ENCODE data around the gene PEX10.

Gene PEX10

DNA sequence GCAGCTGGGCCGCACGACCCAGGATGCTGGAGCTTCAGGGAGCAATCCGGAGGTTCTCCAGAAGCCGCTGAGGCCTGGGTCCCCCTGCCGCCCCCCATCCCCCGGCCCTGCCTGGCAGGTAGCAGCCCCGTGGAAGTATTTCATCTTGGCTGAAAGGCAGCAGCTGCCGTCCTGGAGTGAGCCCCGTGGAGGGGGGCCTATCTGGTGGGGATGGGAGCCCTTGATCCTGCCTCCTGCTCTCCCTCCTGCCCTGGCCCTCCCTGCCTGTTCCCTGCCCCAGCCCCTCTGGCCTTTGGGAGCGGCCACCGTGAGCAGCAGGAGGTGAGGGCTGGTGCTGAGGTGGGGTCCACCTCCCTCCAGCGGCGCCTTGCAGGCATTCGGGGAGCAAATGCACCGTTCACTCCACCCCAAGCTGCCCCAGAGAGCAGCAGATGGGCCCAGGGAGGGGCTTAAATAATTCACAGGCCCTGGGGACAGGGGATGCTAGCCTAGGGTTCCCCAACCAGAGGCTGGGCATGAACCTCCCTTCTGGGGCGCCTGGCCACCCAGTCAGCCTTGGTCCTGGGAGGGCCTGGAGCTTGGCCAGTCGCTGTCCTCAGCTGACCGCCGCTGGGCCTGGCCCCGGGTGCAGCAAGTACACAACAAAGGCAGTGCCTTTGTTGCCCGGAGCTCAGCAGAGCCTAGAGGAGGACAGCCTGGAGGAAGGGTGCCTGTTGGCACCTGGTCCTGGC is 40.0 kb upstream of the PEX10 start:
- TF ChIP-seq SPI1 (IDR thresholded peaks at IDR 0.05; ENCODE audit: low read depth, low read length), result no peak
- TF ChIP-seq PAX5 (IDR thresholded peaks at IDR 0.05; ENCODE audit: insufficient read depth, low read length, severe bottlenecking), result no peak
- TF ChIP-seq TAF1 (IDR thresholded peaks at IDR 0.05; ENCODE audit: low read depth, low read length), result no peak
- no peak for TF ChIP-seq POU2F2 (IDR thresholded peaks at IDR 0.05; ENCODE audit: low read depth, low read length)
- no peak for TF ChIP-seq POLR2AphosphoS5 (IDR thresholded peaks at IDR 0.05; ENCODE audit: low read depth, low read length)
- FAIRE-seq (no peak), DNase-seq (ENCODE audit: insufficient read length, low spot score) (no peak)

DNA sequence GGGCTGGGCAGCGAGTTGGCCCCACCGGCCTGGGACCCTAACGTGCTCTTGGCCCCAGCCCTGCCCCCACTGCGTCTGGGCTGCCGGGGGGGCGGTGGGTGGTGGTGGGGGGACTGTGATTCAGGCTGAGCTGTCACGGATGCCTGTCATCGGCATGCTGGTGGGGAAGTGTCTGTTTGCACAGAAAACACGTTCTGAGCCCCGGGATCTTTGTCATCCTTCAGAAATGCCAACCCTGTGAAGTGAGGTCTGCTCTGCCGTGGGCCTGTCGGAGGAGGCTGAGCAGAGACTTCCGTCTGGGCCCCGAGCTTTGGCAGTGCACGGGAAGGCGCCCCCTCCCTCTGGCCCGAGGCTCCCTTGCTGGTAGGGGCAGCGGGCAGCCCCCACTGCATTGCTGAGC is 39.4 kb upstream of the PEX10 start:
- no peak for FAIRE-seq
- no peak for DNase-seq (ENCODE audit: insufficient read length, low spot score)
- TF ChIP-seq TAF1 (IDR thresholded peaks at IDR 0.05; ENCODE audit: low read depth, low read length) (no peak), POLR2AphosphoS5 (IDR thresholded peaks at IDR 0.05; ENCODE audit: low read depth, low read length) (no peak), SPI1 (IDR thresholded peaks at IDR 0.05; ENCODE audit: low read depth, low read length) (no peak), PAX5 (IDR thresholded peaks at IDR 0.05; ENCODE audit: insufficient read depth, low read length, severe bottlenecking) (no peak), POU2F2 (IDR thresholded peaks at IDR 0.05; ENCODE audit: low read depth, low read length) (no peak), POLR2A (IDR thresholded peaks at IDR 0.05; ENCODE audit: low read depth, low read length) (no peak)

GRCh38 chr1:2449636-2450454 is 37.5 kb upstream of the PEX10 start:
- FAIRE-seq, result no peak
- TF ChIP-seq POLR2AphosphoS5 (IDR thresholded peaks at IDR 0.05; ENCODE audit: low read depth, low read length) (no peak), SPI1 (IDR thresholded peaks at IDR 0.05; ENCODE audit: low read depth, low read length) (no peak), TAF1 (IDR thresholded peaks at IDR 0.05; ENCODE audit: low read depth, low read length) (no peak), POLR2A (IDR thresholded peaks at IDR 0.05; ENCODE audit: low read depth, low read length) (no peak), POU2F2 (IDR thresholded peaks at IDR 0.05; ENCODE audit: low read depth, low read length) (no peak), PAX5 (IDR thresholded peaks at IDR 0.05; ENCODE audit: insufficient read depth, low read length, severe bottlenecking) (no peak)
- DNase-seq (ENCODE audit: insufficient read length, low spot score), result no peak

DNA sequence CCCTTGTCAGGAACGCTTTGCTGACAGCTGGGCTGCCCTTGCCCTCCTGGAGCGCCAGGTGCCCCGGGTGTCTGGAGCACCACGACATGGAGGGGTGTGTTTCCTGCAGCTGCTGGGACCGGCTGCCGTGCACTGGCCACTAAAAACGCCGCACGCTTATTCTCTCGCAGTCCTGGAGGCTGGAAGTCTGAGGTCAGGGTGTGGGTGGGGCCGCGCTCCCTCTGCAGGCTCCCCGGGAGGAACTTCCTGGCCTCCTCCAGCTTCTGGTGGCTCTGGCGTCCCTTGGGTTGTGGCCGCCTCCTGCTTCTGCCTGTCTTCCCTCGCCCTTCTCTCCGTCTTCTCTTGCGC is 35.7 kb upstream of the PEX10 start:
- no peak for FAIRE-seq
- DNase-seq (ENCODE audit: insufficient read length, low spot score), result no peak
- TF ChIP-seq TAF1 (IDR thresholded peaks at IDR 0.05; ENCODE audit: low read depth, low read length) (no peak), SPI1 (IDR thresholded peaks at IDR 0.05; ENCODE audit: low read depth, low read length) (no peak), POLR2A (IDR thresholded peaks at IDR 0.05; ENCODE audit: low read depth, low read length) (no peak), POLR2AphosphoS5 (IDR thresholded peaks at IDR 0.05; ENCODE audit: low read depth, low read length) (no peak), POU2F2 (IDR thresholded peaks at IDR 0.05; ENCODE audit: low read depth, low read length) (no peak), PAX5 (IDR thresholded peaks at IDR 0.05; ENCODE audit: insufficient read depth, low read length, severe bottlenecking) (no peak)

- no peak for DNase-seq (ENCODE audit: insufficient read length, low spot score)
- no peak for TF ChIP-seq POLR2AphosphoS5 (IDR thresholded peaks at IDR 0.05; ENCODE audit: low read depth, low read length)
- no peak for TF ChIP-seq SPI1 (IDR thresholded peaks at IDR 0.05; ENCODE audit: low read depth, low read length)
- no peak for TF ChIP-seq PAX5 (IDR thresholded peaks at IDR 0.05; ENCODE audit: insufficient read depth, low read length, severe bottlenecking)
- no peak for TF ChIP-seq TAF1 (IDR thresholded peaks at IDR 0.05; ENCODE audit: low read depth, low read length)
- no peak for FAIRE-seq
These were observed 35.1 kb upstream of the PEX10 start for GRCh38 chr1:2447276-2448097.

GRCh38 chr1:2446861-2447260 is 34.5 kb upstream of the PEX10 start:
- no peak for TF ChIP-seq POLR2A (IDR thresholded peaks at IDR 0.05; ENCODE audit: low read depth, low read length)
- FAIRE-seq (no peak), DNase-seq (ENCODE audit: insufficient read length, low spot score) (no peak)

DNA sequence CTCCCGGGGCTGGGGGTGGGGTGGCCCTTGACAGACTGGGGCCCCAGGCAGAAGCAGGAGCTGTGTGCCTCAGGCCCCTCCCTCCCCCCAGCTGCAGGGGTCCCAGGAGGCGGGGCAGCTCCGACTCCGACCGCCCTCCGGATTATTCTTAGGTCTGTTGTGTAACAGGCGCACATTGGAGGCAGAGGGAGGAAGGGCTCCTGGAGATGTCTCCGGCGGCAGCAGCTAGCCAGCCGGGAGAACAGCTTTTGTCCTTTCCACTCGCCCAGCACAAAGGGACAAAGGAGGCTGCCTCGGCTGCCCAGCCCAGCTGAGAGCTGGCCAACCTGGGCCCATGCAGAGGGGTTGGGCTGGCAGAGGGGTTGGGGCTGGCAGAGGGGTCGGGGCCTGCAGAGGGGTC is 34.0 kb upstream of the PEX10 start:
- TF ChIP-seq PAX5 (IDR thresholded peaks at IDR 0.05; ENCODE audit: insufficient read depth, low read length, severe bottlenecking), result no peak
- TF ChIP-seq POLR2AphosphoS5 (IDR thresholded peaks at IDR 0.05; ENCODE audit: low read depth, low read length), result no peak
- TF ChIP-seq POU2F2 (IDR thresholded peaks at IDR 0.05; ENCODE audit: low read depth, low read length), result no peak
- no peak for TF ChIP-seq SPI1 (IDR thresholded peaks at IDR 0.05; ENCODE audit: low read depth, low read length)
- no peak for TF ChIP-seq POLR2A (IDR thresholded peaks at IDR 0.05; ENCODE audit: low read depth, low read length)
- no peak for TF ChIP-seq TAF1 (IDR thresholded peaks at IDR 0.05; ENCODE audit: low read depth, low read length)
- FAIRE-seq (no peak), DNase-seq (ENCODE audit: insufficient read length, low spot score) (no peak)

GRCh38 chr1:2445823-2446215 is 33.5 kb upstream of the PEX10 start:
- DNase-seq (ENCODE audit: insufficient read length, low spot score), result no peak
- no peak for FAIRE-seq
- TF ChIP-seq TAF1 (IDR thresholded peaks at IDR 0.05; ENCODE audit: low read depth, low read length) (no peak), SPI1 (IDR thresholded peaks at IDR 0.05; ENCODE audit: low read depth, low read length) (no peak), PAX5 (IDR thresholded peaks at IDR 0.05; ENCODE audit: insufficient read depth, low read length, severe bottlenecking) (no peak), POLR2A (IDR thresholded peaks at IDR 0.05; ENCODE audit: low read depth, low read length) (no peak), POLR2AphosphoS5 (IDR thresholded peaks at IDR 0.05; ENCODE audit: low read depth, low read length) (no peak), POU2F2 (IDR thresholded peaks at IDR 0.05; ENCODE audit: low read depth, low read length) (no peak)

- no peak for DNase-seq (ENCODE audit: insufficient read length, low spot score)
- TF ChIP-seq SPI1 (IDR thresholded peaks at IDR 0.05; ENCODE audit: low read depth, low read length) (no peak), PAX5 (IDR thresholded peaks at IDR 0.05; ENCODE audit: insufficient read depth, low read length, severe bottlenecking) (no peak), POLR2A (IDR thresholded peaks at IDR 0.05; ENCODE audit: low read depth, low read length) (no peak), TAF1 (IDR thresholded peaks at IDR 0.05; ENCODE audit: low read depth, low read length) (no peak), POLR2AphosphoS5 (IDR thresholded peaks at IDR 0.05; ENCODE audit: low read depth, low read length) (no peak), POU2F2 (IDR thresholded peaks at IDR 0.05; ENCODE audit: low read depth, low read length) (no peak)
- FAIRE-seq, result no peak
These were observed 32.9 kb upstream of the PEX10 start for GRCh38 chr1:2445162-2445822.
